Stimulated activated CD8-positive, alpha-beta memory T cell treated with anti-CD3 and anti-CD28 coated beads, Interleukin-12 subunit alpha, Interleukin-12 subunit beta, amount 100 ng/mL, for 24 hours (primary cell): ENCODE data around the gene ZNF287.

Source experiments
- DNase-seq: peaks from one replicate; pipeline ENCODE4 v3.0.0-alpha.2; 2020; ENCODE audit errors: extremely low read depth

Gene ZNF287

GRCh38 chr17:16516594-16517051 lies 52.4 kb downstream of the ZNF287 start:
- no peak for DNase-seq

DNA sequence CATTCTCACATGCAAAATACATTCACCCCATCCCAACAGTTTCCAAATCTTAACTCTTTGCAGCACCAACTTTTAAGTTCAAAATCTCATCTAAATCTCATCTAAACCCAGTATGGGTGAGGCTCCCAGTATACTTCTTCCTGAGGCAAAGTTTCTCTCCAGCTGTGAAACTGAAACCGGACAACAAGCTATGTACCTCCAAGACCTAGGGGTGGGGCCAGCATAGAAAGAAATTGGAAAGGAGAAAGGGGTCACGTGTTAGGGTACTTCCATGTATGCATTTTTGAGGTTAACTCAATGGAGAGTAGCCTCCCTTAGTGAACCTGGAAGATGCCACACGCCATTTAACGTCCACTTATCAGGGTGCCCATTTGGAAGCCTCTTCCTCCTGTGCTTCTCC lies 53.1 kb downstream of the ZNF287 start:
- no peak for DNase-seq

- DNase-seq, result no peak
These were observed 55.1 kb downstream of the ZNF287 start for GRCh38 chr17:16513873-16514272.

DNA sequence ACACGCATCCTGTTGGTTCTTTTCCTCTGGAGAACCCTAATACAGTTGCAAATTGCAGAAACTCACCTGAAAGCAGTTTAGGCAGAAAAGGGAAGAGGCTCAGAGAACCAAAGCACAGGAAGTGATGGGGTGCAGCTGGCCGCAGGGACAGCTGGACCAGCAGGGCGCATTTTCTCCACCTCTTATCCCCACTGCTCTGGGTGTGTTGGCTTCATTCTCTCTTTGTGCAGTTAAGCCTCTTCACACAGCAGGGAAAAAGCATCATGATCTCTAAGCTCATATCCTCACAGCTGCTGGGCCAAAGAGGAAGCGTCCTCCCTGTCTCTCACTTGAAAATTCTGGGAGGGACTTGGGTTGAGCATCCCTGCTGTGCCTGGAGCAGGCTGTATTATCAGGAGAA lies 57.0 kb downstream of the ZNF287 start:
- DNase-seq, result no peak

GRCh38 chr17:16511593-16511992 lies 57.4 kb downstream of the ZNF287 start:
- DNase-seq, result no peak

DNA sequence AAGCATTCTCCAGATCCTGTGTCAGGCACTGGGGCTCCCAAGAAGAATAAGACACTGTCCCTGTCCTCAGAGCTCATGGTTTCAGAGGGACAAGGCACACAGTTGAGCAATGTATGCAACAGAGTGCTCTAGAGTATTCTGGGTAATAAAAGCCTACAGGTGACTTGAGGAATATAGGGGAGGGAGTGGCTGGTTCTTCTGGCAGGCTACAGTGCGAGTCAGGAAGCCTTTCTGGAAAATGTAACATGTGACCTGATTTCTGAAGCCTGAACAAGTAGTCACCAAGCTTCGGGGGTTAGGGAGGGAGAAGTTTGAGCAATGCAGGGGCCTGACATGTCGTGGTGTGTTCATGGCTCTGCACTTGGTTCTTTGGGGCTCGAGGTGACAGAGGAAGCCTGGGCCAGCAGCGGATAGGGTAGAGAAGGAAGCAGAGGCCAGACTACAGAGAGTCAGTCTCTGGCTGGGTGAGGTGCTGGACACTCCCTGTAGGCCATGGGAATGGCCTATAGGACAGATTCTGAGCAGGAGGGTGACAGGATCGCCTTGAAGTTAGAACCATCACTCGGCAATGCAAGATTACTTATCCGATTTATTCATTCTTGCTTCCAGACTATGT lies 61.0 kb downstream of the ZNF287 start:
- no peak for DNase-seq

- DNase-seq, result no peak
These were observed 62.8 kb downstream of the ZNF287 start for GRCh38 chr17:16506188-16506587.

DNA sequence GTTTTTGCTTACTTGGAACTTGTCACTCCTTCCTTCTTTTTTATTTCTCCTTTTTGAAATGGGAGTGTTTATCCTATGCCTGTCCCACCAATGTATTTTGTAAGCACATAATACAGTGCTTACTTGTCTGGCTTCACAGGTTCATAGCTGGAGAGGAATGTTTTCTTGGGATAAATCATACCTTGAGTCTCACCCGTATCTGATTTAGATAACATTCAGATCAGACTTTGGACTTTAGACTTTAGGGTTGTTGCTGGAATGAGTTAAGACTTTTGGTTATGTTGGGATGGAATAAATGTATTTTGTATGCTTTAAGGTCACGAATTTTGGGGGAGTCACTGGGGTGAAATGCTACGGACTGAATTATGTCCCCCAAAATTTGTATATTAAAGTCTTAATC lies 64.0 kb downstream of the ZNF287 start:
- no peak for DNase-seq
